Fibroblast of villous mesenchyme (primary cell): ENCODE results near the gene PGD. TPM values are rescaled to one million over a fixed set of nuclear protein-coding genes. Genes with fewer than 3 reads are reported as not detected.

Experiments used
- DNase-seq: peaks from one replicate; pipeline ENCODE4 v3.0.0-alpha.2; 2010; ENCODE audit warnings: low read depth
- H3K4me3 ChIP-seq: 2 replicates; pipeline ENCODE4 v1.5.1; 2011; ENCODE audit warnings: low read depth, mild to moderate bottlenecking, low read length
- CTCF ChIP-seq: IDR thresholded peaks from 2 replicates; pipeline ENCODE4 v1.5.1; 2012; ENCODE audit warnings: low read depth, mild to moderate bottlenecking, low read length; ENCODE audit not compliant: insufficient read depth
- total RNA-seq: library from RNA; depleted of rRNA; stranded (reverse); fragments of >200 nt; gene quantifications from 2 replicates; pipeline ENCODE4 v1.2.3, GENCODE V29; 2012

PGD gene
- 74.1 and 88.1 TPM in 2 replicates for total RNA-seq

- no peak for TF ChIP-seq CTCF
- peak within 1 kb of the TSS; percentile 90 for H3K4me3 ChIP-seq
- DNase-seq: peak; percentile 98
Measured at GRCh38 chr1:10398734-10399443, at the start of gene PGD. TSS of gene PGD (plus strand) at chr1:10399064. CDS start at chr1:10399118, 54 bp downstream.

- no peak for TF ChIP-seq CTCF
- H3K4me3 ChIP-seq: no peak overlapping the region
- no peak for DNase-seq
Measured at GRCh38 chr1:10353282-10353681, 45.6 kb upstream of the PGD start.

- TF ChIP-seq CTCF: no peak
- no peak overlapping the region for H3K4me3 ChIP-seq
- DNase-seq: no peak
Measured at GRCh38 chr1:10353693-10354092, 45.2 kb upstream of the PGD start.

- TF ChIP-seq CTCF: no peak
- no peak overlapping the region for H3K4me3 ChIP-seq
- no peak for DNase-seq
Measured at GRCh38 chr1:10360045-10360444, 38.8 kb upstream of the PGD start.

- H3K4me3 ChIP-seq: no peak overlapping the region
- DNase-seq: no peak
- no peak for TF ChIP-seq CTCF
Measured at GRCh38 chr1:10361515-10361914, 37.3 kb upstream of the PGD start.

- no peak for TF ChIP-seq CTCF
- no peak overlapping the region for H3K4me3 ChIP-seq
- DNase-seq: no peak
Measured at GRCh38 chr1:10368194-10368593, 30.7 kb upstream of the PGD start.

GRCh38 chr1:10374442-10374860 lies 24.4 kb upstream of the PGD start:
- DNase-seq: peak; percentile 48
- no peak for TF ChIP-seq CTCF
- H3K4me3 ChIP-seq: no peak overlapping the region
